ENCODE measurements around the gene LEAP2. TPM values are rescaled to one million over a fixed set of nuclear protein-coding genes. Genes with fewer than 3 reads are reported as not detected.

The LEAP2 gene
- total RNA-seq, 1 donor, result 0.18 TPM

DNA sequence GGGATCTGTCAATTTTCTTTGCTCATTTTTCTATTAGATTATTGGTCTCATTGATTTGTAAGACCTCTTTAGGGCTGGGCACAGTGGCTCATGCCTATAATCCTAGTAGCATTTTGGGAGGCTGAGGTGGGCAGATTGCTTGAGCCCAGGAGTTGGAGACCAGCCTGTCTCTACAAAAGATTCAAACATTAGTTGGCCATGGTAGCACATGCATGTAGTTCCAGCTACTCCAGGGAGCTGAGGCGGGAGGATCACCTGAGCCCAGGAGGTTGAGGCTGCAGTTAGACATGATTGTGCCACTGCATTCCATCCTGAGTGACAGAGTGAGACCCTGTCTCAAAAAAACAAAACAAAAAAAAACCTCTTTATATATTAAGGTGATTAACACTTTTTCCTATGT is 36.6 kb upstream of the LEAP2 start:
- TF ChIP-seq, protein P1, sequence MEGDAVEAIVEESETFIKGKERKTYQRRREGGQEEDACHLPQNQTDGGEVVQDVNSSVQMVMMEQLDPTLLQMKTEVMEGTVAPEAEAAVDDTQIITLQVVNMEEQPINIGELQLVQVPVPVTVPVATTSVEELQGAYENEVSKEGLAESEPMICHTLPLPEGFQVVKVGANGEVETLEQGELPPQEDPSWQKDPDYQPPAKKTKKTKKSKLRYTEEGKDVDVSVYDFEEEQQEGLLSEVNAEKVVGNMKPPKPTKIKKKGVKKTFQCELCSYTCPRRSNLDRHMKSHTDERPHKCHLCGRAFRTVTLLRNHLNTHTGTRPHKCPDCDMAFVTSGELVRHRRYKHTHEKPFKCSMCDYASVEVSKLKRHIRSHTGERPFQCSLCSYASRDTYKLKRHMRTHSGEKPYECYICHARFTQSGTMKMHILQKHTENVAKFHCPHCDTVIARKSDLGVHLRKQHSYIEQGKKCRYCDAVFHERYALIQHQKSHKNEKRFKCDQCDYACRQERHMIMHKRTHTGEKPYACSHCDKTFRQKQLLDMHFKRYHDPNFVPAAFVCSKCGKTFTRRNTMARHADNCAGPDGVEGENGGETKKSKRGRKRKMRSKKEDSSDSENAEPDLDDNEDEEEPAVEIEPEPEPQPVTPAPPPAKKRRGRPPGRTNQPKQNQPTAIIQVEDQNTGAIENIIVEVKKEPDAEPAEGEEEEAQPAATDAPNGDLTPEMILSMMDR (IDR thresholded peaks at IDR 0.05; ENCODE audit: insufficient read depth, low read length), result no peak
- DNase-seq (ENCODE audit: low read depth), result no peak
- H3K4me3 ChIP-seq (ENCODE audit: low read depth, low read length), result no peak overlapping the region

DNA sequence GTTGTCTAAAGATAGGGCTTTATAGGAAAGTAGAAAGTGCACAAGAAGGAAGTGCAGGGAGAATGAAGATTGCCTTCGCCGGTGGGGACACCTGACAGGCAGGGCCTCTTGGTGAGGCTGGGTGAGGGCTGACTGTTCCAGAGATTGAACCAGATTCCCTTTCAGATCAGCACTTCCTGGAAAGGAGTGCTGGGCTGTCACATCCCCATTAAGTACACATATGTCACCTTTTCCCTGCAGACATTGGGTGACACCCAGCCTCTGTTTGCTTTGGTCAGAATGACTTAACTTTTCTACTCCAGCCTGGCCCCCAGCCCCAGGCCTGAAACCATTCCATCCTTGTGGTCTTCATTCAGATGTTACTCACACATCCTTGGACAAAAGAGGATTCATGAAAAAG is 35.6 kb upstream of the LEAP2 start:
- TF ChIP-seq, protein P1 (IDR thresholded peaks at IDR 0.05; ENCODE audit: insufficient read depth, low read length), result no peak
- DNase-seq (ENCODE audit: low read depth), result no peak
- H3K4me3 ChIP-seq (ENCODE audit: low read depth, low read length), result no peak overlapping the region

GRCh38 chr5:132838516-132839282 is 34.8 kb upstream of the LEAP2 start:
- TF ChIP-seq, protein P1 (IDR thresholded peaks at IDR 0.05; ENCODE audit: insufficient read depth, low read length), result no peak
- no peak overlapping the region for H3K4me3 ChIP-seq (ENCODE audit: low read depth, low read length)
- no peak for DNase-seq (ENCODE audit: low read depth)

GRCh38 chr5:132839426-132840301 is 33.8 kb upstream of the LEAP2 start:
- peak; percentile 82 for DNase-seq (ENCODE audit: low read depth)
- H3K4me3 ChIP-seq (ENCODE audit: low read depth, low read length), result no peak overlapping the region
- TF ChIP-seq, protein P1 (IDR thresholded peaks at IDR 0.05; ENCODE audit: insufficient read depth, low read length), result no peak

DNA sequence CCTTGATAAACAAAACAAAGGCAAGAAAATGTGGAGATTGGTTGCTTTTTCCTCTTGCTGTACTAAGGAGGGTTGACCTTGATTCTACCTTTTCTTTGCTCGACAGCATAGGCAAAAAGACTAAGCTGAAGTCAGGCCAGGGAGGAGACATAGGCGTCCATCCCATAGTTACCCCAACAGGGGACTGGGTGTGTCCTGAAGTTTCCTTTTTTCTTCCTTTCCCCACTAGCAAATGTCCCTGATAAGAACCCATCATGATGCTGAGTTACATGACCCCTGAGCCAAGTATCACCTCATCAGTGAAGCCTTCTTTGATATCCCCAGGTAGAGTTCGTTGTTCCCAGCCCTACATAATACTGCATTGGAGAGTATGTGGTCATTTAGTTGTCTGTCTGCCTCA is 33.2 kb upstream of the LEAP2 start:
- TF ChIP-seq, protein P1 (IDR thresholded peaks at IDR 0.05; ENCODE audit: insufficient read depth, low read length), result no peak
- H3K4me3 ChIP-seq (ENCODE audit: low read depth, low read length), result no peak overlapping the region
- DNase-seq (ENCODE audit: low read depth), result no peak

DNA sequence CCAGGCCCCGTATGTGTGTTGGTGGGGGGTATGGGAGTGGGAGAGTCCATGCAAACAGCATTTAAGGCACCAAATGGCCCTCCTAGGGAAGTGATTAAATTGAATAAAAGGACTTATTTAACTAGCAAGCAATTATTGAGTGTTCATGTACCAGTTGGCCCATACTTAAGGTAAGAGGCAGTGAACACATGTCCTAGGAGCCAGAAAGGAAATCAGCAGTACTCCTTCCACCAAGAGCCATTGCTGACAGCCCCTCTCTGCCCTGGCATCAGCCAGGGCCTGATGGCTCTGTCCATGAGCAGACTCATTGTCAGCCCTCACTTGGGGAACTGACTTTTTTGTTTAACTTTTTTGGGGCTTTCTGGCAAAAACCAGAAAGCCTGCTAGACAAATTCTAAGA is 32.6 kb upstream of the LEAP2 start:
- no peak for DNase-seq (ENCODE audit: low read depth)
- TF ChIP-seq, protein P1 (IDR thresholded peaks at IDR 0.05; ENCODE audit: insufficient read depth, low read length), result no peak

More for the DNA sequence above, 32.6 kb upstream of the LEAP2 start:
- H3K4me3 ChIP-seq (ENCODE audit: low read depth, low read length), result no peak overlapping the region

All from fibroblast of the aortic adventitia (primary cell).